HEK293 (cell line): Measurements from ENCODE around the gene ANGPTL2.

Experiments used
- GLI2 ChIP-seq: fragments of 450-650 bp; formaldehyde crosslinking; IDR thresholded peaks from 2 replicates; pipeline ENCODE4; 2017; ENCODE audit warnings: missing biosample characterization, missing genetic modification characterization, low read depth, borderline replicate concordance
- ZBTB8A ChIP-seq: fragments of 450-650 bp; formaldehyde crosslinking; IDR thresholded peaks from 2 replicates; pipeline ENCODE4 v1.5.1; 2016; ENCODE audit warnings: missing biosample characterization, missing genetic modification characterization
- ZNF274 ChIP-seq, 2 experiments: fragments of 200-500 bp in 1 of 2; fragments of 450-650 bp in 1 of 2; sonication (Bioruptor generic) in 1 of 2; formaldehyde crosslinking in 1 of 2; IDR thresholded peaks; 2 replicates each; pipeline versions ENCODE4 v1.5.1 to v1.6.1; 2014 to 2016; ENCODE audit warnings: borderline replicate concordance in 1 of 2, inconsistent platforms in 1 of 2, low read length in 1 of 2, missing biosample characterization in 1 of 2, missing genetic modification characterization in 1 of 2
- ZNF596 ChIP-seq: fragments of 450-650 bp; IDR thresholded peaks from 2 replicates; pipeline ENCODE4 v1.5.0; 2018; ENCODE audit warnings: missing biosample characterization, mild to moderate bottlenecking, missing genetic modification characterization, moderate library complexity
- ZNF660 ChIP-seq: fragments of 450-650 bp; IDR thresholded peaks from 2 replicates; pipeline ENCODE4 v1.5.1; 2018; ENCODE audit warnings: missing biosample characterization, mild to moderate bottlenecking, missing genetic modification characterization
- TF ChIP-seq, protein P1 (sequence below): fragments of 450-650 bp; formaldehyde crosslinking; IDR thresholded peaks from 2 replicates; pipeline ENCODE4 v1.5.1; 2016; ENCODE audit warnings: missing biosample characterization, missing genetic modification characterization

DNA sequence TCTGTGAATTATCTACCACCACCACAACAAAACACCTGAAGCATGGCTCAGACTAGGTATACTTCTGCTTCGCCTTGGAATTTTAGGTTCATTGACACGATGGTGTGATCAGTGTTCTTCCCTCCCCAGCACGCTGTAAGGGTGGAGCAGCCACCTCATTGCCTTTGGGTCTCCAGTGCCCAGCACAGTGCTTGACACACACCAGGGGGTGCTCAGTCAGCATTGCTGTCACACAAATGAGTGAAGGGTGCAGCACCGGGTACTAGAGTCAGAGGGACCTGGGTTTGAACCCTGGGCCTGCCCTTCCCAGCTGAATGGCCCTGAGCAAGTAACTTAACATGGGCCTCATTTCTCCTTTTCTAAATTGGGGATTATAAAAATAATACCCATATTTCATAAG lies 9.9 kb upstream of the ANGPTL2 start:
- TF ChIP-seq, protein P1, sequence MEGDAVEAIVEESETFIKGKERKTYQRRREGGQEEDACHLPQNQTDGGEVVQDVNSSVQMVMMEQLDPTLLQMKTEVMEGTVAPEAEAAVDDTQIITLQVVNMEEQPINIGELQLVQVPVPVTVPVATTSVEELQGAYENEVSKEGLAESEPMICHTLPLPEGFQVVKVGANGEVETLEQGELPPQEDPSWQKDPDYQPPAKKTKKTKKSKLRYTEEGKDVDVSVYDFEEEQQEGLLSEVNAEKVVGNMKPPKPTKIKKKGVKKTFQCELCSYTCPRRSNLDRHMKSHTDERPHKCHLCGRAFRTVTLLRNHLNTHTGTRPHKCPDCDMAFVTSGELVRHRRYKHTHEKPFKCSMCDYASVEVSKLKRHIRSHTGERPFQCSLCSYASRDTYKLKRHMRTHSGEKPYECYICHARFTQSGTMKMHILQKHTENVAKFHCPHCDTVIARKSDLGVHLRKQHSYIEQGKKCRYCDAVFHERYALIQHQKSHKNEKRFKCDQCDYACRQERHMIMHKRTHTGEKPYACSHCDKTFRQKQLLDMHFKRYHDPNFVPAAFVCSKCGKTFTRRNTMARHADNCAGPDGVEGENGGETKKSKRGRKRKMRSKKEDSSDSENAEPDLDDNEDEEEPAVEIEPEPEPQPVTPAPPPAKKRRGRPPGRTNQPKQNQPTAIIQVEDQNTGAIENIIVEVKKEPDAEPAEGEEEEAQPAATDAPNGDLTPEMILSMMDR (tag by site-specific recombination): no peak
- TF ChIP-seq ZNF274 (IDR thresholded peaks at IDR 0.05; ENCODE audit: low read length) (no peak), ZNF274 (tag by site-specific recombination; IDR thresholded peaks at IDR 0.05; ENCODE audit: borderline replicate concordance) (no peak), ZBTB8A (no peak), GLI2 (tag by site-specific recombination) (no peak), ZNF660 (tag by site-specific recombination) (no peak), ZNF596 (no peak)
